Astrocyte of the hippocampus (primary cell): ENCODE results near the gene TSPAN11.
A peak's percentile ranks its signal among the peaks of the same experiment; 100 is the strongest.

Source experiments
- DNase-seq: peaks from one replicate; pipeline ENCODE4 v3.0.0; 2011; ENCODE audit warnings: low read depth, low spot score

Gene TSPAN11

GRCh38 chr12:30959110-30959710 is 32.7 kb downstream of the TSPAN11 start:
- no peak for DNase-seq

- no peak for DNase-seq
Measured at GRCh38 chr12:30959778-30960177, 33.2 kb downstream of the TSPAN11 start.

- no peak for DNase-seq
Measured at GRCh38 chr12:30961030-30961429, 34.5 kb downstream of the TSPAN11 start.

- no peak for DNase-seq
Measured at GRCh38 chr12:30962047-30962446, 35.5 kb downstream of the TSPAN11 start.

- no peak for DNase-seq
Measured at GRCh38 chr12:30963709-30964564, 37.4 kb downstream of the TSPAN11 start.

GRCh38 chr12:30964896-30965612 is 38.5 kb downstream of the TSPAN11 start:
- DNase-seq: no peak

GRCh38 chr12:30965613-30965985 is 39.1 kb downstream of the TSPAN11 start:
- no peak for DNase-seq

GRCh38 chr12:30967026-30967425 is 40.5 kb downstream of the TSPAN11 start:
- no peak for DNase-seq

GRCh38 chr12:30968211-30968610 is 41.7 kb downstream of the TSPAN11 start:
- no peak for DNase-seq

- DNase-seq: no peak
Measured at GRCh38 chr12:30969006-30969405, 42.5 kb downstream of the TSPAN11 start.

GRCh38 chr12:30969606-30970395 is 43.3 kb downstream of the TSPAN11 start:
- no peak for DNase-seq

- DNase-seq: no peak
Measured at GRCh38 chr12:30970559-30971197, 44.1 kb downstream of the TSPAN11 start.

- DNase-seq: no peak
Measured at GRCh38 chr12:30972035-30972434, 45.5 kb downstream of the TSPAN11 start.

GRCh38 chr12:30973175-30973574 is 46.6 kb downstream of the TSPAN11 start:
- no peak for DNase-seq

- no peak for DNase-seq
Measured at GRCh38 chr12:30973830-30974229, 47.3 kb downstream of the TSPAN11 start.

- no peak for DNase-seq
Measured at GRCh38 chr12:30974746-30975500, 48.4 kb downstream of the TSPAN11 start.

- DNase-seq: peak; percentile 39
Measured at GRCh38 chr12:30975581-30975980, 49.0 kb downstream of the TSPAN11 start.

GRCh38 chr12:30976206-30976605 is 49.7 kb downstream of the TSPAN11 start:
- DNase-seq: no peak

GRCh38 chr12:30977124-30977523 is 50.6 kb downstream of the TSPAN11 start:
- DNase-seq: no peak

- DNase-seq: no peak
Measured at GRCh38 chr12:30977537-30978349, 51.2 kb downstream of the TSPAN11 start.
